Stimulated activated CD4-positive, alpha-beta T cell treated with anti-CD3 and anti-CD28 coated beads, Interleukin-1b, Interleukin-23, amount 100 ng/mL, for 48 hours (primary cell): Measurements from ENCODE around the gene SPRN.
"Not testable (repeated sequence)": the region's sequence is repeated elsewhere in the genome, so short reads cannot be mapped to it uniquely, and the experiment has no call there.

Source experiments
- DNase-seq: peaks from one replicate; pipeline ENCODE4 v3.0.0-alpha.2; 2020

The SPRN gene

GRCh38 chr10:133439517-133440461 is 15.4 kb upstream of the SPRN start:
- no peak for DNase-seq

- DNase-seq: no peak
These were observed 14.4 kb upstream of the SPRN start for GRCh38 chr10:133438711-133439273.

DNA sequence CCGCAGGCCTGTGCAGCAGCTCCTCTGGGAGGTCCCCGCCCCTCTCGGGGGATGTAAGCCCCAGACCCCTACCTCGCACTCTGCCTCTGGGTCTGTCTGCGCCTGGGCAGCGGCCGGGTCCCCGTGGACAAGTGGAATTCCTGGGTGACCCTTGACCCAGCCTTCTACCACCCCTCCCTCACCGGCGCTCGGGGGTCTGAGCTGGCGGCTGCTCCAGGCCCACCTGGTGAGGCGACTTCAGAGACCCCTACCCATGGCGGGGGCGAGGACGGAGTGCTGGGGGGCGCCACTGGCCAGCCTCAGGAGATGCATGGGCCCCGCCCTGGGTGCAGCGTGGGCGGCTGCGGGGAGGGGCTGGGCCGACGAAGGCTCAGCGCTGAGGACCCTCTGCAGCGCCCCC is 8.4 kb upstream of the SPRN start:
- not testable (repeated sequence) for DNase-seq

GRCh38 chr10:133431888-133432613 is 7.6 kb upstream of the SPRN start:
- not testable (repeated sequence) for DNase-seq

DNA sequence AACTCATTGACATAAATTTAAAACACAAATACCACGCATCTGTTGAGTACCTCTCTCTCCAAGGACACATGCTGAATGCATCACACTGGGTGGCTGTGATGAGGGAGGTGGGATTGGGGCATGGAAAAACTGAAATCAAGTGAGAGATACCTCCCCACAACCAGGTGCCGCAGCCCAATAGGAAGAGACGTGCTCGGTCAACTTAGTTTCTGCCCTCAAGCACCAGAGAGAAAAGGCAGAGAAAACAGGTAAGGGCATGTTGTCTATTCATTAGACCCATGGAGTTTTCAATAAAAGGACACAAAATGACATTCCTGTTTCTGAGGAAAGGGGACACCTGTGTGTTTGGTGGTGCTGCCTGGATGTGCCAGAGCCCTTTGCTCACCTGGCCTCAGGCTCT is 5.1 kb upstream of the SPRN start:
- DNase-seq: not testable (repeated sequence)

- not testable (repeated sequence) for DNase-seq
These were observed 323 bp downstream of the SPRN start for GRCh38 chr10:133424102-133424501.

- no peak for DNase-seq
These were observed 1.3 kb downstream of the SPRN start for GRCh38 chr10:133422807-133423771.

GRCh38 chr10:133422223-133422806 is 2.1 kb downstream of the SPRN start:
- DNase-seq: no peak

DNA sequence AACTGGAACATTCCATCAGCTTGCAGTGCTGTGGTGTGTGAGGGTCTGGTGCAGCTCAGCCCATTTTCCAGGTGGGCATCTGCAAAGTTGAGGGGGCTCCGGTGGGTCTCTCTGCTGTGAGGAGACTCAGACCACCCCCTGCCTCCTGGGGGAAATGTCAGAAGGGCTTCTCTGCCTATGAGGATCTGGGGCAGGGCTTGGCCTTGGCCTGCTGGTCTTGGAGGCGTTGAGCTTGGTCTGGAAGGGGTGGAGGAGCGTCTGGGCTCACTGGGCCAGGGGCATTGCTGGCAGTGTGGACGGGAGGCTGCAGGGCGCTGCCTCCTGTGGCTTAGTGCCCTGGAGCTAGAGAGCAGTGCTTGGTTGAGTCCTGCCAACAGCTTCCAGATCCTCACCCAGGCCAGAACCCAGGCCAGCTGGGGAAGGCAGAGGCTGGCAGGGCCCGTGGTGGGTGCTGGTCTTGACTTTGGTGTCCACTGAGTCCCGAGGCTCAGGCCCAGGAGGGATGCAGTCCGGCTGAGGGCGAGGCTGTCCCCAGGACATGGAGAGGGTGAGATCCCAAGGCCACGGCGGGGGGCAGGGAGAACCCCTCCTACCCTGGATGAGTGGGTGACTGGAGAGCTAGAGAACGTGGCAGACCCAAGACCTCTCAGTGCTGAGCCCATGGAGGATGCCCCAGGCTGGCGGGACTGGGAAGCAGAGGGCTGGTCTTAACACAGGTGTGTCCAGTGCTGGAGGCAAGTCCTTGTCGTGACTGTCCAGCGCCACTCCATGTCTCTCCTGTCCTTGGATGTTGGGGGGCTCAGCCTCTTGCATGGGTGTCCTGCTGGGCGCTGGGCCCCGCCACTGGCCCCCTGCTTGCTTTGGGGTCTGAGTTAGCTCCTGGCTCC is 2.8 kb downstream of the SPRN start:
- no peak for DNase-seq

DNA sequence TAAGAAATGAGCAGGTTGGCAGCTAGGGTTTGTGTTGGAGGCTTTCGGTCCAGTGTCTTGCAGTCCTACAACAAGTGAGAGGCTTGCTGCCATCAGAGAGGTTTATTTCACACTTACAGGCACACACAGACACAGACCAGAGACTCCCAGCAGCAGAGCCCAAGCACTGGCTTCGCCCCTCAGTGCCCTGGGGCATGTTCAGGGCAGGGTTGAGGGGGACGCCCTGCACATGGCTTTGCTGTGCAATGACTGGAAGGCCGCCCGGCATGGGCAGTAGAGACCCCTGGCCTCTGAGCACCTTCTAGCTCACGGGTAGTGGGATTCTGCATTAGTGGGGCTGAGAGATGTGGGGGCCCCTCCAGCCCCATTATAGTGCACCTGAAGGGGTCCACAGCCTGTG is 3.8 kb downstream of the SPRN start:
- DNase-seq: no peak

DNA sequence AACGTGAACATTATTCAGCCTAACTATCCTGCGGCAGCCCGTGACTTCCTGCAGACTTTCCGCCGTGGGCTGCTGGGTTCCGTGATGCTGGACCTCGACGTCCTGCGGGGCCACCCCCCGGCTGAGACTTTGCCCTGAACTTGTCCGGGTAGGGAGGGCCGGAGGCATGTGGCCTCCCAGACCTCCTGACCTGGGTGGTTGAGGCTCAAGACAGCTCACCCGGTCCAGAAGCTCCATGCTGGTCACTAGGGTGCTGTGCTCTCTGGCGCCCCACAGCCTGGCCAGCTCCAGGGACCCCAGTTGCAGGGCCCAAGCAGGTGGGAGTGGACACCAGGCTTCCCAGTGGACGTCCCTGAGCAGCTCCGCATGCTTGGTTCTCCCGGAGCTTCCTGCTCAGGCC is 4.4 kb downstream of the SPRN start:
- DNase-seq: no peak

DNA sequence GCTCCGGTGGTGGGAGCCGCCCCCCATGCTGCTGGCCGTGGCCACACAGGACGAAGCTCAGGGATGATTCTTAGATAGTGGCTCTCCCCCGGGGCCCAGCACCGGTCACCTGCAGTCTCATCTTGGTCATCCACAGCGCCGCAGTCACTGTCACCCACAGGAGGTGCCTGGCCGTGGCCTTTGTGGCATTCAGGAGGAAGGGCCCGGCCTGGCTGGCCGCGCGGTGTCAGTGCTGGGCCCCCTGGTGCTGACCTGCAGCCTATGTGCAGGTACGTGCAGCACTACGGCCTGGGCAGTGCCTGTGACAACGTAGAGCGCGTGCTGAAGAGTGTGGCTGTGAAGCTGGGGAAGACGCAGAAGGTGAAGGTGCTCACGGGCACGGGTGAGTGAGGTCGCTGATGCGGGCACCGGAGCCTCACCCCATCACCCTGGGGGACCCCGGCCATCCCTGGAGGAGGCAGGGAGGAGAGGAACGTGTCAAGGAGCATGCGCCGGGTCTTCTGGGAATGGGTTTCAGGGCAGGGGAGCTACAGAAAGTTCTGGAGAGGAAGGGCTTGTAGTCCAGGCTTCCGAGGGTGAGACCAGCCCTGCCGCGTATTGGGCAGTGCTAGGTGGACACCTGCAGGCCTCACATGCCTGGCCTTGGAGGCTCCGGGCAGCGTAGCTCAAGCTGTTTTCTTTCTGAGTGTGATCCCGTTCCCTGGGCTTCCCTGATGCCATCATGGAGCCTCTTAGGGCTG is 5.0 kb downstream of the SPRN start:
- no peak for DNase-seq

- no peak for DNase-seq
These were observed 6.0 kb downstream of the SPRN start for GRCh38 chr10:133418289-133418993.

DNA sequence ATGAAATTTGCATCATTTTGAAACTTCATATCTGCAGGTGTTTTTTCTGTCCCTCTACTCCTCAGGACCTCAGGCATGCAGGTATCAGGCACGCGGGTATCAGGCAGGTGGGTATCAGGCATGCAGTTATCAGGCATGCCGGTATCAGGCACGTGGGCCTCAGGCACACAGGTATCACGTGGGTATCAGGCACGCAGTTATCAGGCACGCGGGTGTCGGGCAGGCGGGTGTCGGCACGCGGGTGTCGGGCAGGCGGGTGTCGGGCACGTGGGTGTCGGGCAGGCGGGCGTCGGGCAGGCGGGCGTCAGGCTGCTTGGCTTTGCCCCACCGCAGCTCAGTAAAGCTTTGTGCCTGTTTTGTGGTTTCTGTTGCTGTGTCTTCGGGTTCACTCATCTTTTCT is 8.7 kb downstream of the SPRN start:
- no peak for DNase-seq

DNA sequence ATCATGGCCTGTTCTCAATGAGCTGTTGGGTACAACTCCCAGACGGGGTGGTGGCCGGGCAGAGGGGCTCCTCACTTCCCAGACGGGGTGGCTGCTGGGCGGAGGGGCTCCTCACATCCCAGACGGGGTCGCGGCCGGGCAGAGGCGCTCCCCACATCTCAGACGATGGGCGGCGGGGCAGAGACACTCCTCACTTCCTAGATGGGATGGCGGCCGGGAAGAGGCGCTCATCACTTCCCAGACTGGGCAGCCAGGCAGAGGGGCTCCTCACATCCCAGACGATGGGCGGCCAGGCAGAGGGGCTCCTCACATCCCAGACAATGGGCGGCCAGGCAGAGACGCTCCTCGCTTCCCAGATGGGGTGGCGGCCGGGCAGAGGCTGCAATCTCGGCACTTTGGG is 10.0 kb downstream of the SPRN start:
- DNase-seq: not testable (repeated sequence)

DNA sequence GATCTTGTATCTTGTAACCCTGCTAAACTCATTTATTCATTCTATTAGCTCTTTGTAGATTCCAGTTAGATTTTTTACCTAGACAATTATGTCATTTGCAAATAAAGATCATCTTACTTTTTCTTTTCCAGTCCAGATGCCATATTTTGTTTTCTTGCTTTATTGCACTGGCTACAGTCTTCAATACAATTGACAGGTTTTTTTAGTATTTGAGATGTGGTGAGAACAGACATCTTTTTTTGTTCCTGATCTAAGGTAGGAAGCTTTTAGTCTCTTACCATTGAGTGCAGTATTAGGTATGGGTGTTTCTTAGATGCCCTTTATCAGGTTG is 12.1 kb downstream of the SPRN start:
- DNase-seq: no peak

GRCh38 chr10:133411523-133412380 is 12.7 kb downstream of the SPRN start:
- DNase-seq: no peak

DNA sequence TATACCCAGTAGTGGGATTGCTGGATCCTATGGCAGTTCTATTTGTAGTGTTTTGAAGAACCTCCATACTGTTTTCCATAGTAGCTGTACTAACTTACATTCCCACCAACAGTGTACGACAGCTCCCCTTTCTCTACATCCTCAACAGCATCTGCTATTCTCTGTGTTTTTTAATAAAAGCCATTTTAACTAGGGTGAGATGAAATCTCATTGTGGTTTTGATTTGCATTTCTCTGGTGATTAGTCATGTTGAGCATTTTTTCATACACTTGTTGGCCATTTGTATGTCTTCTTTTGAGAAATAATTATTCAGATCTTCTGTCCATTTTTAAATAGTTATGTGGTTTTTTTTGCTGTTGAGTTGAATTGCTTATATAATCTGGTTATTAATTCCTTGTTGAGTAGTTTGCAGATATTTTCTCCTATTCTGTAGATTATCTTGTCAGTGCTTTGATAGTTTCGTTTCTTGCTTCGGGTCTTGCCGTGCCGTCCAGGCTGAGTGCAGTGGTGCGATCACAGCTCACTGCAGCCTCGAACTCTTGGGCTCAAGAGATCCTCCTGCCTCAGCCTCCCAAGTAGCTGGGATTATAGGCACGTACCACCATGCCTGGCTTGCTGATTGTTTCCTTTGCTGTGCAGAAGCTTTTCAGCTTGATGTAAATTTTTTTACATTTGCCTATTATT is 18.4 kb downstream of the SPRN start:
- no peak for DNase-seq
